ENCODE results near the gene KCNT2.
"Not testable (repeated sequence)": the region's sequence is repeated elsewhere in the genome, so short reads cannot be mapped to it uniquely, and the experiment has no call there.

Gene KCNT2

DNA sequence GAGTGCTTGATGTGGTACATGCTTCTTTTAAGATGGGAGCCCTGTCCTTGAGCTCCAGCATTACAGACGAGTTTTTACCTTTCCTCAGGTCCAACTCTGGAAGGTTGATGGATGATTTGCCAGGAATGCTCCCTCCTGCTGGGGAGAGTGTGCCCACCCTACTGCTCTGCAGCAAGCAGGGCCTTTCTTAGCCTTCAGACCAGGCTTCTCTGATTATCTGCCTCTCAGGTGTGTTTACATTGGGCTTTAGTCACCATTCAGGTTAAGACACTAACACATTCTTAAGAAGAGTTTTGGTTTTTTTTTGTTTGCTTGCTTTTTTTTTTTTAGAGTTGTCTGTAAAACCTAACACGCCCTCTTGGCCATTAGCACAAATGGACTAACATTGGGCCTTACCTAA, 301.8 kb downstream of the KCNT2 start:
- DNase-seq: no peak

DNA sequence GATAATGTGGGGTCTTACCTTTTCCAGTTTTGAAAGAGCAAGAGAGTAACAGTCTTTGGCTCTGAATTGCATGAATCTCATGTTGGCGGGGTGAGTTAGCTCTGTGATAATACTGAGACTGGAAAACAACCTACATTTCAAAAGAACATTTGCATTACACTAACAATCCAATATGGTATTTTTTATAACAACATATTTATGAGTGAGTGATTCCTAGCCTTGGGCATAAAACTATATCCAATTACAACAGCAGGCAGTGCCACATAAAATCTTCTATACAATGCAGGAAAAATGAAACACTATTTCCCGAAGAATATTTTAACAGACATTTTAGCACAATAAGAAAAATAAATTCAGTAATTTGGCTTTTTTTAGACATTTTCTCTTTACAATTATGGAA, 303.0 kb downstream of the KCNT2 start:
- no peak for DNase-seq

DNA sequence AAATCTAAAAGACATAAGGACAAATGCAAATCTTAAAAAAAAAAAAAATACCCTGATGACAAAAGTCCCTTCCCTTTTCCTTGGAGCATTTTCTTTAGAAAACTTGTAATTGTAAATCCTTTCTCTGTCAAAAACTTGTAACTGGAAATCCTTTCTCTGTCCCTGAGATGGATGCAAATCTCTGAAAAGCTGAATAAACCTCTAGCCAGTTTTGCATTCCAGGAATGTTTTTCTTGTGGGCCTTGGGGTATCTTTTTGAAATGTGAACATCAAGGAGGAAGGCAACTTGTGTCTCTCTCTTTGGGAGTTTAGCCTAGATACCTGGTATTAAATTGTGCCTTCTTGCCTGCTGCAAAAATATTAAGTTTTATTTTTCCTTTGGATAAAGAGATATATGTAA, 305.3 kb downstream of the KCNT2 start:
- no peak for DNase-seq

DNA sequence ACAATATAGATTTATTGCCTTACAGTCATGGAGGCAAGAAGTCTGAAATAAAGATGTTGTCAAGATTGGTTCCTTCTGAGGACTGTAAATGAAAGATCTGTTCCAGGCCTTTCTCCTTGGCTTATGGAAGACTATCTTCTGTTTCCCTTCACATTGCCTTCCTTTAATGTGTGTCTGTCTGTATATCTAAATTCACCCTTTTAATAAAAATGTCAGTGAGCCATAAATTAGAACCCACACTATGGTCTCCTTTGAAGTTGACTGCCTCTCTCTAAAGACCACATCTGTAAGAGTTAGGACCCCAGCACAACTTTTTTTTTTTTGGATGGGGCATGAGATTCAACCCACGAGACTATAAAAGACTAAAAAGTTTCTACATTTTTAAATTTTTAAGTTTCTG, 305.8 kb downstream of the KCNT2 start:
- no peak for DNase-seq

DNA sequence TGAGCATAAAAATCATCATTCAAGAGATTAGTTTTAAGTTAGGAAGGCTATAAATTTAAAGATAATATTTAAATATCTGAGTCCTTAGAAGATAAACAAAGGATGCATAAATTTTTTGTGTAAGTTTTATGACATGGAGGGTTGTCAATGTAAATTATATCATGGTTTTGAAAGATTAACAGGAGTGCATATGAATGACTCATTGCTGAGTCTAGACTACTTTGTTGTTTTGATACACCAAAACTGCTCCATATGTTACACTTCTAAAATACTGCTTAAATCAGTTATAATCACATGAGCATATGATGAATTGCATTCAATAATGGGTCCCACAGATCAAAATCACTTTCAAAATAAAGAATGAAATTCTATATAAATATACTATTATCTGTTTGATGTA, 312.5 kb downstream of the KCNT2 start:
- peak; percentile 39 for DNase-seq

DNA sequence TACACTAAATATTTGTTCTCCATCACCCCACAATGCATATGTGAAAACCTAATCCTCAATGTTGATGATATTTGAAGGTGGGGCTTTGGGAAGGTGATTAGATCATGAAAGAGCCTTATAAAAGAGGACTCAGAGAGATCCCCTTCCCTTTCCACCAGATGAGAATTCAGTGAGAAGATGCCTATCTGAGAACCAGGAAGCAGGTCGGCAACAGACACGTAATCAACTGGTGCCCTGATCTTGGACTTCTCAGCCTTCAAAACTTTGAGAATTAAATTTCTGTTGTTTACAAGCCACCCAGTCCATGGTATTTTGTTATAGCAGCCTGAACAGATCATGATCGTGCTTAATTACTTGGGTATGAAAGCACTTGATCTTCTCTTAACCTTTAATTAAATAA, 329.4 kb downstream of the KCNT2 start:
- DNase-seq: no peak

DNA sequence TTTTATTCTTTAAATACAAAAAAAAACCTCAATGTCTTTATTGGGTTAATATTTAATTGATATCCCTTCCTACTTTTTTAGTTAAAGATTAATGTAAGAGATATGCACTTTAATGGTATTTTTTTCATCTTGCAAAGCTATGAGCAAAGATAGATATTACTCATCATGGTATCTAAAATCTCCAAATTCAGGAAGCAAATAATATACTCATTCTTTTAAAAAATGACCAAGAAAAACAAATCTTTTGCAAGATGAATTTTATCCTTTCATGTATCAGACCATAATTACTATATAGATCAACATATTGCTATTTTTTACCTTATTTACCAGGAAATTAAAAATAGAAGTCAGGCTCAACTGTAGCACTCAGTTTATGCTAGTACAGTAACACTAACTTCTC, 330.4 kb downstream of the KCNT2 start:
- no peak for DNase-seq

DNA sequence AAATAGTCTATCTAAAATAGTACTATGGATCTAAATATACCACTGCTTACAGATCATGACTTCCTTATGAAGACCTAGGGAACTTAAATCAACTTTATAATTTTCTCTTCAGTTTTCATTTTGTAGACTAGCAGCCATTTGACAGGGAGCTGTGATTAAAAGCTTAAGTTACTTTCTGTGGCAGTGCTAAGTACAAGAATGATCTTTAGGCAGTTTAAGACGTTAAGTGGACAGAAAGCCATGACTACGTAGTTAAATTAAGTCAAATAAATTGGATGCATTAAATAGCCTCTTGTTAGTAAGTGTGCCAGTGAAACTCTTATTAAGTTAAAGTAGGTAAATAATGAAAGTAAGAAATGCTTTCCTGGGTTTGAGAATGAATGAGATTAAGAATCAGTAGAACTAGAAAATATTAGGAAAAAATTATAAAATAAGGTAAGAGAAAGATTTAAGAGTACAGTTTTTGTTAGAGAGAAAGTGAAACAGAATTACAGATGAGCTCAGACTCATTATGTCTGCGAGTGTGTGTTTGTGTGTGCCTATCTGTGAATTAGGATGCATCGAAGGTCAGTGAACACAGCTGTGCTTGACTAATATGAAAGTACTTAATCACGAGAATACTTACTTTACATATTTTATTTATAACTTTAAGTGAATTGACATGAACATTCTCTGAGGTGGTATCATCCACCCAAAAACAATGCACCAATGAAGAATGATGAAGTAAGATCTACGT, 336.9 kb downstream of the KCNT2 start:
- DNase-seq: no peak

DNA sequence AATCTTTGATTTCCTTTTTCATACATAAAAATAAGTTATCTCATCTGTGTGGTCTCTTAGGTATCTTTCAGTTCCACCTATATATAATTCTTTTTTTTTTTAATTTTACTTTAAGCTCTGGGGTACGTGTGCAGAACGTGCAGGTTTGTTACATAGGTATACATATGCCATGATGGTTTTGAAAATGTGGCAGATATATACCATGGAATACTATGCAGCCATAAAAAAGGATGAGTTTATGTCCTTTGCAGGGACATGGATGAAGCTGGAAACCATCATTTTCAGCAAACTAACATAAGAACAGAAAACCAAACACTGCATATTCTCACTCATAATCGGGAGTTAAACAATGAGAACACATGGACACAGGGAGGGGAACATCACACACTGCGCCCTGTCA, 345.2 kb downstream of the KCNT2 start:
- not testable (repeated sequence) for DNase-seq

DNA sequence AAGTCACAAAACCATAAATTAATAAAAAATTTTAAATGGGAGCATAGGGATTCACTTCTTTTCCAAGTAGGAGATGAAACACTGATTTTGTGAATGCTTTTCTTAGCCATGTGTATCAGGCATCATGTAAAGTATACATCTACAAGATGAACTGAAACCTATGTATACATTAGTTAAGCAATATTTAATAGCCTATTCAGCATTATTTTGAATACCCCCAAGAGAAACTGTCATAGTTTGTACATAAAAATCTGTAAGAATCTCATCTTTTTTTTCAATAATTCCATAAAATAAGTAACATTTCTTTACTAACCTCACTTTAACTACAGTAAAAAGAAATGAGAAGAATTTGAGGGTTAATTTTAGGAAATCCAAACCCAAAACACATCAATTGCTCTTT, 348.0 kb downstream of the KCNT2 start:
- DNase-seq: no peak

DNA sequence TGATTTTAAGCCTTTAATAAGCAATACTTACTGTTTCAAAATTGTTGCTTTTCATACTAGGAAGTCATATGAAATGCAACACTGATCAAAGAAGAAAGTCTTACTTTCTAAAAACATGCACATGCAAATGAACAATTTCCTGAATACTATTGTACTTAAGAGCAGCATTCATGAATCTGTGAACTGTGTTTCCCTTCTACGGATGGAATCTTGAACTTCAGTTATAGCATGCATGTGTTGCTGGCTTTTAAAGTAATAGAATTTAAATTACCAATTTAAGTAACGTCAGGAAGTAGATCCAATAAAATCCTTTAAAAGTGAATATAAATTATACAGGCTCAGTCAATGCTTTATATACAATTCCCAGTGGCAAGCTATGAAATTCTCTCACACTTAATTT, 348.9 kb downstream of the KCNT2 start:
- no peak for DNase-seq

DNA sequence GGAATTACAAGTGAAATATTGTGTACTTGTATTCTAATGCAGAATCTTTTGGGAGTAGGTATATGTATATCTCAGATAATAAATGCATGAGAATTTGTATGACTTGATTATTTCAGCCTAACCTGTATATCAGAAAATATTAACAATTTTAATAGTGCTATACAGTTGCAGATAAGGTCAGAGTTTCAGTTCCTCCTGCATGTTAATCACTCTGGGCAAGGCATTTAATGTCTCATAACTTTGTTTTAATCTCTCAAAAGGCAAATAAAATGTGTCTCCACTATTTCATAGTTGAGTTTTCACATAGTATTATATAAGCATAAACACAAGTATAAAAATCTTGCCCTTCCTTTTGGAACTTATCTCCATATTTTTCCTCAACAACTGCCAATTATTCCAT, 352.5 kb downstream of the KCNT2 start:
- no peak for DNase-seq

DNA sequence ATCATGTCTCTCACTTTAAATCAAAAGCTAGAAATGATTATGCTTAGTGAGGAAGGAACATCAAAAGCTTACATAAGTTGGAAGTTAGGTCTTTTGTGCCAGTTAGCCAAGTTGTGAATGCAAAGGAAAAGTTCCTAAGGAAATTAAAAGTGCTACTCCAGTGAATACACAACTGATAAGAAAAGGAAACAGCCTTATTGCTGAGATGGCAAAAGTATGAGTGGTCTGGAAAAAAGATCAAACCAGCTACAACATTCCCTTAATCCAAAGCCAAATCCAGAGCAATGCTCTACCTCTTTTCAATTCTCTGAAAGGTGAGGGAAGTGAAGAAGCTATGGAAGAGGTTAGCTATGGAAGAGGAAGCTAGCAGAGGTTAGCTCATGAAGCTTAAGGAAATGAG, 378.7 kb downstream of the KCNT2 start:
- no peak for DNase-seq

DNA sequence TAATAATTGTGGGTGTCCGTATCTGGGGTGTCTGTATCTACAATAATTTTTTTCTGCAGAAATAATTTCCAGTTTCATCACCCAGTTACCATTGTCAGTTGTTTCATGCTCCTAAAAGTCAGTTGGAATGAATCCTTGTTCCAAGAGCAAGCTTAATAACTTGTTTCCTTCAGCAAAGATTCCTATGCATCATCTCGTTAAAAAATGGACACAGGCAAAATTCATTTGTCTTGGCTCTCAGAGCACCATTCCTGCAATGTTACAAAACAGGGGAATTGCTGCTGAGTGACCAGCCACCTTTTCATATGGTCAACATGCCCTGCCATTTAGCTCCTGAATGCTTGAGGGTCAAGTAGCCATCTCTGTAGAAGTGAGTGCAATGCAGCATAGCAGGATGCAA, 393.4 kb downstream of the KCNT2 start:
- no peak for DNase-seq

DNA sequence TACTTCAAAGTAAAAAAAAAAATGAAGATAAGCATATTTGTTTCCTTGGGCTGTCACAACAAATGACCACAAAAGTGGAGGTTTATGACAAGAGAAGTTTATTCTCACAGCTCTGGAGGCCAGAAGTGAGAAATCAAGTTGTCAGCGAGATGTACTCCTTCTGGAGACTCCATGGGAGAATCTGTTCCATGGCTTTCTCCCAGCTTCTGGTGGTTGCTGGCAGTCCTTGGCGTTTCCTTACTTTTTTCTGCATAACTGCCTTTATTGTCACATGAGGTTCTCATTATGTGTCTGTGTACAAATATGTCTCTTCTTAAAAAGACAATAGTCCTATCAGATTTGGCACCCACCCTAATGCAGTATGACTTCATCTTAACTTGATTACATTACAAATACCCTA, 398.3 kb downstream of the KCNT2 start:
- peak; percentile 61 for DNase-seq

DNA sequence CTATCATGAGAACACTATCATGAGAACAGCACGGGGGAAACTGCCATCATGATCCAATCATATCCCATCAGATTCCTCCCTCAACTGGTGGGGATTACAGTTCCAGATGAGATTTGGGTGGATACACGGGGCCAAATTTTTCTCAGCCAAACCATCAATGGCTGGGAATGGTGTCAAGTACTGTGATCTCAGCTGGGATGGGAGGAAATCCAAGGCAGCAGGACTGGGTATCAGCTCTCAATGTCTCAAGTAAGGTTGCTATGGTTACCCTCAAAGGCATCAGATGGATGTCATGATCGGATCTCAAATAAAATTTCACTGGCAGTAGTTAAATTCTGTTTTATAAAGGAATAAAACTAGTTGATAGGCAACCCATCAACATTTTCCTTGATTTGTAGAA, 399.0 kb downstream of the KCNT2 start:
- peak; percentile 1 for DNase-seq

DNA sequence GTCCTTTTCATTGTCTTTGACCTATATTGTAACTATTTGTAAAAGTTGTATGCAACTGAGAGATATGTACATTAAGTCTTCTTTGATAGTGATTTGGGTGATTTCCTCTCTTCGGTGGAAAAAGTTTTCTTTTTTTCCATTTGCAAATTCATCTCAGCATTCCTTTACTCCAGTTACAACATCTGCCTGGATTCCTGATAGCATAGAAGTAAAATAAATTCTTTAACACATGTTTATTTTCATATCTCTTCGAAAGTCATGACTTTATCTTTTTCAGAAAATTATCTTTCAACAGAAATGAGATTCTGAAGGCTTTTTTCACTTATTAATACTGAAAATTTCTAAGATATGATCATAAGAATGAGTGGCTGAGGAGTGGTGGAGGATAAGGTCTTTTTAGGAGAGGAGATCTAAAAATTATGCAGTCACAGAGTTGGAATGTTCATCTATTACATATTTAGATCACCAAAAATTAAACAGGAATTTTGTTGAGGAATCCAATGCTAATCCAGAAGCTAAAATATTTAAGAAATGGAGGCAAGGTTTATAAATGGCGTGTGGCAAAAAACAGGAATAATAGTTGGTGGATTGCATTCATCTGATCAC, 400.5 kb downstream of the KCNT2 start:
- peak; percentile 34 for DNase-seq

DNA sequence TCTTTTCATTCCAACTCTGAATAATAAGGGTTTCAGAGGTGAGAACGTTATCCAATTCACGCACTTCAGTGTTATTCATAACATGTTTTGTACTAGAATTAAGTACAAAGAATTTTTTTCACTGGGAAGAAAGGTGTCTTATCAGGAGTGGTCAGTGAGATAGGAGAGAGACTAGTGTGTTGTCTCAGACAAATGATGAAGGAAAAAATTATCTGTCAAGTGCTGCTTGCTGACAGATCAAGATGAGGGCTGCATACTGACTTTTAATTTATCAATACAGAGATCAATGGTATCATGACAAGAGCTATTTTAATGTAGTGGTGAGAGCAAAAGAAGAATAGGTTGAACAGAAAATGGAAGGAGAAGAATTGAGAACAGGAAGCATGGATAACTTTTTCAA, 402.4 kb downstream of the KCNT2 start:
- no peak for DNase-seq

DNA sequence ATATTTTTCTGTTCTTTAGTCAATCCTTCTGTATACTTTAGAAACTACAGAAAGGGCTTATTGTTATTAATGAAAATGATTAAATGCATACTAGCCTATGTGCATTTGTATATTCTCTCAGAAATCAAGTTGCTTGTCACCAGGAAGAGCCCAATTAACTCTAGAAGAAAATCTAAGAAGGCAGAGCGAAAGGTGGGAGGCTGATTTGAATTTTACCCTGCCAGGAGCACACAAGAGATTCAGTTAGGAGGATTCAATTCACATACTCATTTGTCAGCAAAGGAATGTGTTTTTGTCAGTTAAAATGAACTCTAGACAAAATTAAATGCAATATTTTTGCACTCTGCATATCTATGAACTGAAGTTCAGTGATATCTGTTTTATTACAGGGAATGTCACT, 411.8 kb downstream of the KCNT2 start:
- no peak for DNase-seq

DNA sequence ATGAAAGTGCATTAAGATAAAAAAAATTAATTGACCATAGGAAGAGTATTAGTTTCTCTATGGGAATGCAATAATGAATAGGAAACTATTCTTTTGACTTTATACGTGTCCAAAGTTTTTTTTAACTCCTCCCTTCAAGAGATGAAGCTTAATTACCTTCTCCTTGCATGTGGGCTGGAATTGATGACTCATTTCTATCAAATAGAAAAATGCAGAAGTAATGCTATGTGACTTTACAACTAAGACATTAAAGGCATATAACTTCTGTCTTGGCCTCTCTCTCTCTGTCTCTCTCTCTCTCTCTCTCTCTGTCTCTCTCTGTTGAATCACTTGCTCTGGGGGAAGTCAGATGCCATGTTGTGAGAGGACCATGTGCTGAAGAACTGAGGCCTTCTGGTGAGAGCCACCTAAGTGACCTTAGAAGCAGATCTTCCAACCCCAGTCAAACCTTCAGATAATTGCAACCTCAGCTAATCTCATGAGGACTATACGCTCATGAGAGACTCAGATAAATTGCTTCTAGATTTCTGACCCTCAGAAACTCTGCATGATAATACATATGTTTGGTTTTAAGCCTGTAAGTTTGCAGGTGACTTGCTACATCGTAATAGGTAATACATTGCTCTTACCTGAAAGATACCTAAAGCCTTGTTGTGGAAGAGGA, 414.2 kb downstream of the KCNT2 start:
- peak; percentile 53 for DNase-seq

DNA sequence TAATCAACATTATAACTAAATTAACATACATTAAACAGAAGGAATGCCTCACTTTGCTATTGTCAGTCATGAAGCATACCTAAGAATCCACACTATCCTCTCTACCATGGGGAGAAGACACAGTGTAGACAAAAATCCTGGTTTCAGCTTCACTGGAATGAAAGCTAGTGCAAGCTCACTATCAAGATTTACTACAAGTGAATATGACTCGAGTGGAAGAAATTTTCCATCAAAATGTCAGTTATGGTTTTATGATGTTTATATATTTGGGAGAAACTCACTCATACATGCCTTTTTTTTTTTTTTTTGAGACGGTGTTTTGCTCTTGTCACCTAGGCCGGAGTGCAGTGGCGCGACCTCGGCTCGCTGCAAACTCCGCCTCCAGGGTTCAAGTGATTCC, 424.3 kb downstream of the KCNT2 start:
- DNase-seq: peak; percentile 28

DNA sequence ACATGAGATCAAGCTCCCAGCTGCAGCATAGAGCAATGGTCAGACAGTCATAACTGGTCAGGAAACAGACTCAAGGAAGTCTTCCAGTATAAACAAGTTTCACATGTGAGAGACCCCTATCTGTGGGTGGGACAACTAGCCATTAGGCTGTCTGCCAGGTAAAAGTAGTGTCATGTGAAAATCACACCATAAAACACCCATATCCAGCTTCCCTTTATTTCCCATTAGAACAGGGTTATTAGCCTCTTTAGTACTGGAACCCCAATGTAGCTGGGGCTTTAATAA, 426.7 kb downstream of the KCNT2 start:
- no peak for DNase-seq

DNA sequence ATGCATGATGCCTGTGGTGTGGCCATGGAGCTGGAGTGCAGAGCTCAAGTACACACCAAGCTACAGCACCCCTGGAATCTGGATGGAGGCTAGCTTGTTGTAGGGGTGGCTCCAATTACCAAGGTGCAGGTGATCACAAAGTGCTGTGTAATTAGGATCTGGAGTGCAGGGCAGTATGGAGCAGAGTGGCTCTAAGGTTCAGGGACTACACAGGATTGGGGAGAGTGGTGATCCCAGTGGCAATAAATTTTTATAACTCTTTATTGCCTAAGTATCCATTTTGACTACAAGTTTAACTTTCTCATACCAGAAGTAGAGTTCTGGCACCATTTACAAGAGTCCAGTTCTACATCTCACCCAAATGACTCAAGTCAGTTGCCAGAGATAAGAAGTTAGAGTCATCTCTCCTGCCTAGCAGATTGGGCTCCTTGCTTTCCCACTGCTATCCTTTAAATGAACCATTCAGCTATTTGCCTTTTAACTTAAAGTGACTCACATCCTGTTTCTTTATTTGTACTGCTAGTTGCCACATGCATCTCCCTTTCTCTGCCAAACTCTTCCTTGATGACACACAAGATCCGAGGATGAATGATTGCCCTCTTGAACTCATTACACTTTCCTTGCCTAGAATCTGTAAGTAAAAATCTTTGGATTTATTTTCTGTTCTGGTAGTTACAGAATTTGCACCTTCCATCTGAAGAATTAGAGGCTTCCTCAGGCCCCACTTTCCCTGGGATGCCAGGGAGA, 427.2 kb downstream of the KCNT2 start:
- peak; percentile 89 for DNase-seq

Measured in fibroblast of skin of scalp (primary cell).